Neutrophil (primary cell): ENCODE data around the gene GNA12.

Source experiments
- H3K27ac ChIP-seq: fragments of 200-600 bp; sonication (generic); 2 replicates; pipeline ENCODE4 v1.5.1; 2016; ENCODE audit warnings: mild to moderate bottlenecking, moderate library complexity
- H3K27me3 ChIP-seq: fragments of 200-600 bp; sonication (generic); 2 replicates; pipeline ENCODE4 v1.6.0; 2016; ENCODE audit warnings: mild to moderate bottlenecking
- H3K36me3 ChIP-seq: fragments of 200-600 bp; sonication (generic); 2 replicates; pipeline ENCODE4 v1.5.1; 2017
- H3K4me1 ChIP-seq, 2 experiments: fragments of 200-600 bp in 1 of 2; sonication (generic) in 1 of 2; 1 replicate in 1 of 2; 2 replicates in 1 of 2; pipeline versions ENCODE4 v1.5.1 to v1.6.1; 2013 to 2016; ENCODE audit warnings: low read depth in 1 of 2, low read length in 1 of 2, mild to moderate bottlenecking in 1 of 2, moderate library complexity in 1 of 2; ENCODE audit not compliant: control insufficient read depth in 1 of 2, insufficient read depth in 1 of 2
- H3K4me3 ChIP-seq, 2 experiments: fragments of 200-600 bp in 1 of 2; sonication (generic) in 1 of 2; 1 replicate in 1 of 2; 2 replicates in 1 of 2; pipeline ENCODE4 v1.5.1; 2013 to 2016; ENCODE audit warnings: low read depth in 1 of 2, low read length in 1 of 2, mild to moderate bottlenecking in 1 of 2, moderate library complexity in 1 of 2
- H3K9me3 ChIP-seq: fragments of 200-600 bp; sonication (generic); 2 replicates; pipeline ENCODE4 v1.5.1; 2016
- CTCF ChIP-seq: fragments of 200-600 bp; sonication (generic); IDR thresholded peaks from 2 replicates; pipeline ENCODE4 v1.5.1; 2016; ENCODE audit warnings: antibody characterized with exemption

Gene GNA12

DNA sequence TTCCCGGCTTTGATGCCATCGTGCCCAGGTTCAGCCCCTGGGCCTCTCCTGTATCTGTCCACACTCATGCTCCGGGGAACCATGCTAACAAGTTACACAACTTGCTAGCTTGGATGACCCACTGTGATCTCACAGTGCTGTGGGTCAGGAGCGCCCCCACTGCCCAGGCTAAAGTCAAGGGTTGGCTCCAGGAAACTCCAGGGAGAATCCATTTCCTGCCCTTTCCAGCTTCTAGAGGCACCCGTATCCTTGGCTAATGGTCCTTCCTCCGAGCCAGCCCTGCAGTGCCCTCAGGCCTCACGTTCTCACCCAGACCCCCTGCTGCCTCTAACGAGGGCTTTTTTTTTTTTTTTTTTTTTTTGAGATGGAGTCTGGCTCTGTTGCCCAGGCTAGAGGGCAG, 136.6 kb downstream of the GNA12 start:
- Histone ChIP-seq H3K4me1 (peaks cover 2 to 6% of the 10 kb centered on the region in 2 experiments), H3K27me3 (peaks cover 32% of the 10 kb centered on the region), H3K36me3 (no peaks in the 10 kb centered on the region), H3K4me3 (no peak overlapping the region), H3K9me3 (no peaks in the 10 kb centered on the region), H3K27ac (no peak overlapping the region)
- TF ChIP-seq CTCF, result no peak

DNA sequence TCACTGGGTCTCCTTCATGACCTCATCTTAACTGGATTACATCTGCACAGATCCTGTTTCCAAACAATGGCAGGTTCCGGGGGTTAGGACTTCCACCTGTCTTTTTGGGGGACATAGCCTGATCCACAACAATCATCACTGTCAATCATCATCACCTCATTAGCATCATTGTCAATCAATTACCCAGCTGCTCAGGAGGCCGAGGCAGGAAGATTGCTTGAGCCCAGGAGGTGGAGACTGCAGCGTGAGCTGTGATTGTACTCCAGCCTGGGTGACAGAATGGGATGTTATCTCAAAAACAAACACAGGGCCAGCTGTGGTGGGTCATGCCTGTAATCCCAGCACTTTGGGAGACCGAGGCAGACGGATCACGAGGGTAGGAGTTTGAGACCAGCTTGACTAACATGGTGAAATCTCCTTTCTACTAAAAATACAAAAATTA, 137.4 kb downstream of the GNA12 start:
- no peak for TF ChIP-seq CTCF
- Histone ChIP-seq H3K27me3 (peaks cover 29% of the 10 kb centered on the region), H3K4me1 (peaks cover 2 to 6% of the 10 kb centered on the region in 2 experiments), H3K36me3 (no peaks in the 10 kb centered on the region), H3K9me3 (no peaks in the 10 kb centered on the region), H3K27ac (no peak overlapping the region), H3K4me3 (no peak overlapping the region)

GRCh38 chr7:2705371-2706096, 138.6 kb downstream of the GNA12 start:
- Histone ChIP-seq H3K9me3 (no peaks in the 10 kb centered on the region), H3K27me3 (peaks cover 30% of the 10 kb centered on the region), H3K27ac (no peak overlapping the region), H3K4me1 (peaks cover 0 to 6% of the 10 kb centered on the region in 2 experiments), H3K36me3 (no peaks in the 10 kb centered on the region), H3K4me3 (no peak overlapping the region)
- TF ChIP-seq CTCF, result no peak

GRCh38 chr7:2702594-2702957, 141.5 kb downstream of the GNA12 start:
- H3K27ac ChIP-seq, result no peak overlapping the region
- H3K36me3 ChIP-seq, result no peaks in the 10 kb centered on the region
- H3K27me3 ChIP-seq, result peaks cover 35% of the 10 kb centered on the region
- H3K4me1 ChIP-seq, result no peaks in the 10 kb centered on the region
- no peak overlapping the region for H3K4me3 ChIP-seq
- H3K9me3 ChIP-seq, result no peaks in the 10 kb centered on the region
- TF ChIP-seq CTCF, result no peak

DNA sequence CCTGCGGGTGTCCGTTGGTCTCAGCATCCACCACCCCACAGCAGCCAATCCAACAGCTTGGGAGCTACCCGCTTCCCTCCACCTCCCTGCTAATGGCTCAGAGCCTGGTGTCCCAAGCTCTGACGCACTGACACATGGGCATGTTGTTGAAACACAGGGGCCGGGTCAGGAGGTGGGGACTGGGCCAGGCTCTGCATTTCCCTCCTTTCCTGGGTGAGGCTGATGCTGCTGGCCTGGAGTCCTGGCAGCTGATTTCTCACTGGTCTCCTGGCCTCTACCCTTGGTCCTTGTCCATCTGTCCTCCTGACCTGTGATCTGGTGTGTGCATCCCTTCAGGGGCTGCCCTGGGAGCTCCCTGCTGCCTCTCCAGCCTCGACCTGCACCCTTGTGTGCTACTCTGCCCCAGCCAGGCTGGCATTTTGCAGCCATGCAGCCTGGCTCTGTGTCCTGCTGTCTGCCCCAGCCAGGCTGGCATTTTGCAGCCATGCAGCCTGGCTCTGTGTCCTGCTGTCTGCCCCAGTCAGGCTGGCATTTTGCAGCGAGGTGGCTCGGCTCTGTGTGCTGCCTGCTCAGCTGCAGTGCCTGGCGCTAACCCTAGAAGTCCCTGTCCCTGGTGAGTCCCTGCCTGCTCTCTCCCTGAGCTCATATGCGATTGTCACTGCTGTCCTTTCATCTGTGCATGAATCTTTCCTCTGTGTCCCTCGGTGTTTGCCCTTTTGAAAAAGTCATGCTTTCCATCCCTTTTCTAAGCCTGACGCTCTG, 142.1 kb downstream of the GNA12 start:
- Histone ChIP-seq H3K27me3 (peaks cover 40% of the 10 kb centered on the region), H3K27ac (no peak overlapping the region), H3K4me3 (no peak overlapping the region), H3K4me1 (no peaks in the 10 kb centered on the region), H3K9me3 (no peaks in the 10 kb centered on the region), H3K36me3 (no peaks in the 10 kb centered on the region)
- no peak for TF ChIP-seq CTCF
